Calu3 (cell line): ENCODE data around the gene TMEM116. TPM values are rescaled to one million over a fixed set of nuclear protein-coding genes. Genes with fewer than 3 reads are reported as not detected.

Source experiments
- BruUV-seq: library from RNA; stranded (reverse); fragments of 400-500 nt; replicated peaks from 2 replicates; lab custom pipeline; 2021; lab: Mats Ljungman, UMichigan
- CTCF ChIA-PET: fragments of 300-600 bp; sonication (Branson Sonifier 250); formaldehyde crosslinking; loops from one replicate; lab custom pipeline; 2022; ENCODE audit warnings: antibody characterized with exemption; lab: Charles Lee
- DNase-seq: peaks from one replicate; pipeline ENCODE4 v3.0.0; 2022
- H3K27ac Mint-ChIP-seq: one replicate; pipeline ENCODE4 v1.8.0; 2022; ENCODE audit warnings: mixed read lengths; ENCODE audit not compliant: unreplicated experiment
- H3K27me3 Mint-ChIP-seq: one replicate; pipeline ENCODE4 v1.8.0; 2022; ENCODE audit warnings: mixed read lengths; ENCODE audit not compliant: unreplicated experiment
- H3K36me3 Mint-ChIP-seq: one replicate; pipeline ENCODE4 v1.8.0; 2022; ENCODE audit warnings: mild to moderate bottlenecking, moderate library complexity, mixed read lengths; ENCODE audit not compliant: insufficient read depth, unreplicated experiment
- H3K4me1 Mint-ChIP-seq: one replicate; pipeline ENCODE4 v1.8.0; 2022; ENCODE audit warnings: mild to moderate bottlenecking, low read depth, mixed read lengths; ENCODE audit not compliant: unreplicated experiment
- H3K4me3 Mint-ChIP-seq: one replicate; pipeline ENCODE4 v1.8.0; 2022; ENCODE audit warnings: mild to moderate bottlenecking, low read depth, moderate library complexity, mixed read lengths; ENCODE audit not compliant: unreplicated experiment
- H3K9me3 Mint-ChIP-seq: one replicate; pipeline ENCODE4 v1.8.0; 2022; ENCODE audit warnings: low read depth, mixed read lengths; ENCODE audit not compliant: unreplicated experiment
- intact Hi-C: fragments of 100-400 bp; cut with micrococcal nuclease; formaldehyde crosslinking; loops from one replicate; pipeline ENCODE4 v1.10.0; 2022; ENCODE audit not compliant: unreplicated experiment
- total RNA-seq: library from RNA; stranded (reverse); gene quantifications from 2 replicates; pipeline ENCODE4 v1.2.3, GENCODE V29; 2022
- TF ChIP-seq, protein P1 (sequence below): fragments of 200-600 bp; IDR thresholded peaks from one replicate; pipeline ENCODE4 v1.8.0; 2022; ENCODE audit warnings: antibody characterized with exemption; ENCODE audit not compliant: unreplicated experiment

TMEM116 gene
- total RNA-seq, 1 experiment from 2014 or later: 13.0 TPM

DNA sequence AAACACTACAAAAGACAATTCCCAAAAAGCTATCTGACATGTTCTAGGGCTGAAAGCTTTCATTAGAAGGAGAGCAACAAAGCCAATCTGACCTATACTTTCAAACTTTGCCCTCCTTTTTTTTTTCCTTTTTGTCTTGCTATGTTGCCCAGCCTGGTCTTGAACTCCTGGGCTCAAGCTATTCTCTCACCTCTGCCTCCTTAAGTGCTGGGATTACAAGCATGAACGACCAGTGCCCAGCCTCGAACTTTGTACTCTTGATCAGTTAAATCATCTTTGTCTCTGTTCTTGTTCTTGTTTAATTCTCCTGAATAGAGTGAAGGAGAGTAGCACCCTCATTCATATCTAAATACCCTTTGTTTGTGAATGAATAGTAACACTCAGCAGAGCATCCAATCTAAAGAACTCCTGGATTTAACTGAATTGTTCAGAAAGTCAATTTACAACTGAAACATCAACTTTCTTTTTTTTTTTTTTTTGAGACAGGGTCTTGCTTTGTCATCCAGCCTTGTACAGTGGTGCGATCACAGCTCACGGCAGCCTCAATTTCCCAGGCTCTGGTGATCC, 22.3 kb upstream of the TMEM116 start:
- Mint-ChIP-seq H3K9me3 (no peaks in the 10 kb centered on the region), H3K27ac (no peak overlapping the region), H3K4me1 (no peaks in the 10 kb centered on the region), H3K4me3 (no peak overlapping the region), H3K27me3 (no peaks in the 10 kb centered on the region), H3K36me3 (peaks cover 82% of the 10 kb centered on the region)
- BruUV-seq: no TSS peak
- CTCF ChIA-PET: no interaction called here
- intact Hi-C loops: no loop called here
- TF ChIP-seq, protein P1, sequence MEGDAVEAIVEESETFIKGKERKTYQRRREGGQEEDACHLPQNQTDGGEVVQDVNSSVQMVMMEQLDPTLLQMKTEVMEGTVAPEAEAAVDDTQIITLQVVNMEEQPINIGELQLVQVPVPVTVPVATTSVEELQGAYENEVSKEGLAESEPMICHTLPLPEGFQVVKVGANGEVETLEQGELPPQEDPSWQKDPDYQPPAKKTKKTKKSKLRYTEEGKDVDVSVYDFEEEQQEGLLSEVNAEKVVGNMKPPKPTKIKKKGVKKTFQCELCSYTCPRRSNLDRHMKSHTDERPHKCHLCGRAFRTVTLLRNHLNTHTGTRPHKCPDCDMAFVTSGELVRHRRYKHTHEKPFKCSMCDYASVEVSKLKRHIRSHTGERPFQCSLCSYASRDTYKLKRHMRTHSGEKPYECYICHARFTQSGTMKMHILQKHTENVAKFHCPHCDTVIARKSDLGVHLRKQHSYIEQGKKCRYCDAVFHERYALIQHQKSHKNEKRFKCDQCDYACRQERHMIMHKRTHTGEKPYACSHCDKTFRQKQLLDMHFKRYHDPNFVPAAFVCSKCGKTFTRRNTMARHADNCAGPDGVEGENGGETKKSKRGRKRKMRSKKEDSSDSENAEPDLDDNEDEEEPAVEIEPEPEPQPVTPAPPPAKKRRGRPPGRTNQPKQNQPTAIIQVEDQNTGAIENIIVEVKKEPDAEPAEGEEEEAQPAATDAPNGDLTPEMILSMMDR: no peak
- no peak for DNase-seq

GRCh38 chr12:112032292-112032691, 19.3 kb upstream of the TMEM116 start:
- no peaks in the 10 kb centered on the region for H3K9me3 Mint-ChIP-seq
- no peak overlapping the region for H3K27ac Mint-ChIP-seq
- TF ChIP-seq, protein P1: no peak
- BruUV-seq: no TSS peak
- intact Hi-C loops: no loop called here
- CTCF ChIA-PET: interaction anchor here (0.6 kb wide), 1 partner anchor 30 kb away, joined by 4 read pairs; no protein-coding TSS in a partner anchor
- no peak for DNase-seq
- H3K36me3 Mint-ChIP-seq: peaks cover 77% of the 10 kb centered on the region
- no peaks in the 10 kb centered on the region for H3K4me1 Mint-ChIP-seq
- no peak overlapping the region for H3K4me3 Mint-ChIP-seq
- H3K27me3 Mint-ChIP-seq: no peaks in the 10 kb centered on the region

GRCh38 chr12:112031472-112031871, 18.5 kb upstream of the TMEM116 start:
- H3K9me3 Mint-ChIP-seq: no peaks in the 10 kb centered on the region

DNA sequence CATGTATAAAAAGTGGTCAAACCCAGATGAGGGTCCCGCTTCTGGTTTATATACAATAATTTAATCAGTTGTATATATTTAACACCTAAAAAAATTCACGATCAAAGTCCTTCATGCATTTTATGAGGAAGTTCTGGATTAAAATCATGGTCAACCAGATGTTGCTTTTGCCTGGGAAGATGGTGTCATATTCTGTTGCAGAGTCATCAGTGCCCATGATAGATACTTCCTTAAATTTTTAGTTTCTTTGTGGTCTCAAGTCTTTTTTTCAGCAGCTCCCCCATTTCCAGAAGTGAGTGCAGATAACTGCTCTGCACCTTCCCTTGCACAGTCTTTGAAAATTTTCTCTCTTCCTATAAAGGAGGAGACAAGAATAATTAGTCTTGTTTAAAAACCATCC, 16.3 kb upstream of the TMEM116 start:
- no peak for DNase-seq
- H3K27me3 Mint-ChIP-seq: no peaks in the 10 kb centered on the region
- TF ChIP-seq, protein P1: no peak
- CTCF ChIA-PET: no interaction called here
- no peaks in the 10 kb centered on the region for H3K9me3 Mint-ChIP-seq
- intact Hi-C loops: no loop called here
- BruUV-seq: no TSS peak
- peak overlapping the region; percentile 39 for H3K27ac Mint-ChIP-seq
- peaks cover 72% of the 10 kb centered on the region for H3K36me3 Mint-ChIP-seq
- H3K4me3 Mint-ChIP-seq: no peak overlapping the region
- no peaks in the 10 kb centered on the region for H3K4me1 Mint-ChIP-seq

More at GRCh38 chr12:112031472-112031871, 18.5 kb upstream of the TMEM116 start:
- no peaks in the 10 kb centered on the region for H3K4me1 Mint-ChIP-seq
- TF ChIP-seq, protein P1: no peak
- no peak overlapping the region for H3K4me3 Mint-ChIP-seq
- intact Hi-C loops: no loop called here
- no TSS peak for BruUV-seq
- CTCF ChIA-PET: interaction anchor here (0.7 kb wide), 1 partner anchor 76 kb away, joined by 3 read pairs; no protein-coding TSS in a partner anchor
- no peak for DNase-seq
- H3K27me3 Mint-ChIP-seq: no peaks in the 10 kb centered on the region
- no peak overlapping the region for H3K27ac Mint-ChIP-seq
- H3K36me3 Mint-ChIP-seq: peaks cover 75% of the 10 kb centered on the region
